Lung microvascular endothelial cell (primary cell): Measurements from ENCODE around the gene SETD1B. TPM values are rescaled to one million over a fixed set of nuclear protein-coding genes. Genes with fewer than 3 reads are reported as not detected.

Experiments
- DNase-seq, 2 donors: peaks; one replicate each; pipeline versions ENCODE4 v3.0.0 to v3.0.0-alpha.2; 2010; ENCODE audit warnings: low read depth in 2 of 2
- total RNA-seq: library from RNA; depleted of rRNA; stranded (reverse); fragments of >200 nt; gene quantifications from 2 replicates; pipeline ENCODE4 v1.2.1, GENCODE V29; 2014

The SETD1B gene
- total RNA-seq, 1 donor from 2014 or later = 1.4 TPM

- DNase-seq = peak; percentile 90
Observed at GRCh38 chr12:121795034-121795968, 8.5 kb upstream of the SETD1B start.

- DNase-seq = peak; percentile 89 to 92
Observed at GRCh38 chr12:121796855-121797751, 6.7 kb upstream of the SETD1B start.

- peak; percentile 61 to 65 for DNase-seq
Observed at GRCh38 chr12:121797937-121798786, 5.6 kb upstream of the SETD1B start.

GRCh38 chr12:121798787-121799155 lies 5.0 kb upstream of the SETD1B start:
- no peak for DNase-seq

GRCh38 chr12:121799156-121799841 lies 4.5 kb upstream of the SETD1B start:
- peak; percentile 76 to 89 for DNase-seq

GRCh38 chr12:121799842-121800693 lies 3.7 kb upstream of the SETD1B start:
- DNase-seq = peak; percentile 75 to 91

GRCh38 chr12:121800694-121801594 lies 2.9 kb upstream of the SETD1B start:
- DNase-seq = peak; percentile 87

GRCh38 chr12:121801595-121802484 lies 2.0 kb upstream of the SETD1B start:
- peak; percentile 73 to 81 for DNase-seq

GRCh38 chr12:121802485-121802842 lies 1.3 kb upstream of the SETD1B start:
- DNase-seq = no peak

GRCh38 chr12:121802843-121803698 lies 738 bp upstream of the SETD1B start:
- DNase-seq = peak; percentile 94 to 96

GRCh38 chr12:121804417-121805111 lies 755 bp downstream of the SETD1B start:
- peak; percentile 50 to 62 for DNase-seq

GRCh38 chr12:121805171-121806008 lies 1.6 kb downstream of the SETD1B start:
- peak; percentile 39 for DNase-seq

GRCh38 chr12:121806009-121806545 lies 2.3 kb downstream of the SETD1B start:
- no peak for DNase-seq

- peak in 1 of 2 donors; percentile 41 for DNase-seq
Observed at GRCh38 chr12:121806546-121807423, 3.0 kb downstream of the SETD1B start.
